Panc1 (cell line): ENCODE results near the gene LENG8. TPM values are rescaled to one million over a fixed set of nuclear protein-coding genes. Genes with fewer than 3 reads are reported as not detected.

Experiments
- ATAC-seq: fragments of 200-7000 bp; cut with Tn5 transposase; 2 replicates; pipeline ENCODE4 v1.9.1; 2020; ENCODE audit warnings: mild to moderate bottlenecking, moderate library complexity
- BruUV-seq: library from RNA; stranded (reverse); fragments of 400-500 nt; replicated peaks from 2 replicates; lab custom pipeline; 2021; lab: Mats Ljungman, UMichigan
- CTCF ChIA-PET: fragments of 300-600 bp; sonication (Branson Sonifier 250); formaldehyde crosslinking; loops from one replicate; lab custom pipeline; 2022; ENCODE audit warnings: antibody characterized with exemption; lab: Charles Lee
- POLR2A ChIA-PET: fragments of 300-600 bp; sonication (Branson Sonifier 250); formaldehyde crosslinking; loops from one replicate; lab custom pipeline; 2022; ENCODE audit warnings: antibody characterized with exemption; lab: Charles Lee
- DNase-seq: peaks from one replicate; pipeline ENCODE4 v3.0.0-alpha.2; 2010; ENCODE audit warnings: low read depth, low spot score
- H3K27ac ChIP-seq: 2 replicates; pipeline ENCODE4 v1.5.1; 2011; ENCODE audit warnings: mild to moderate bottlenecking, low read length, inconsistent platforms
- H3K27me3 ChIP-seq: fragments of 200-500 bp; sonication (Bioruptor generic); 2 replicates; pipeline ENCODE4 v1.6.0; 2014; ENCODE audit warnings: low read length, inconsistent platforms; ENCODE audit not compliant: control insufficient read depth, insufficient read depth
- H3K36me3 ChIP-seq: fragments of 200-500 bp; sonication (Bioruptor generic); 2 replicates; pipeline ENCODE4 v1.5.1; 2014; ENCODE audit warnings: inconsistent platforms, mild to moderate bottlenecking, low read length, moderate library complexity; ENCODE audit not compliant: control insufficient read depth, insufficient read depth
- H3K4me1 ChIP-seq: 2 replicates; pipeline ENCODE4 v1.5.1; 2011; ENCODE audit warnings: inconsistent platforms, mild to moderate bottlenecking, low read length, moderate library complexity; ENCODE audit not compliant: control insufficient read depth, insufficient read depth
- H3K4me3 ChIP-seq, 2 experiments: 2 replicates each; pipeline ENCODE4 v1.5.1; 2011 to 2012; ENCODE audit warnings: low read depth in 2 of 2, low read length in 2 of 2, mild to moderate bottlenecking in 2 of 2, inconsistent platforms in 1 of 2, moderate library complexity in 1 of 2
- H3K9me3 ChIP-seq: fragments of 200-500 bp; sonication (Bioruptor generic); 2 replicates; pipeline ENCODE4 v1.5.1; 2014; ENCODE audit warnings: low read depth, mild to moderate bottlenecking, inconsistent platforms, low read length, moderate library complexity; ENCODE audit not compliant: control insufficient read depth, insufficient read depth
- POLR2AphosphoS5 ChIP-seq: IDR thresholded peaks from 2 replicates; pipeline ENCODE4 v1.6.1; 2012; ENCODE audit warnings: mild to moderate bottlenecking, low read depth, low read length, moderate library complexity
- SIN3A ChIP-seq: IDR thresholded peaks from 2 replicates; pipeline ENCODE4 v1.6.1; 2012; ENCODE audit warnings: low read depth, mild to moderate bottlenecking, low read length, moderate library complexity, borderline replicate concordance; ENCODE audit not compliant: insufficient read depth
- TCF7L2 ChIP-seq: IDR thresholded peaks from 2 replicates; pipeline ENCODE4 v1.6.1; 2011; ENCODE audit warnings: mild to moderate bottlenecking, low read depth, low read length, inconsistent platforms
- in situ Hi-C: cut with HindIII; loops from 2 replicates; pipeline ENCODE4 v1.10.0; 2016; ENCODE audit warnings: low sequenced_read_pairs, low pct_unique_long_range_greater_than_20kb
- intact Hi-C: fragments of 100-400 bp; cut with micrococcal nuclease; formaldehyde crosslinking; loops from one replicate; pipeline ENCODE4 v1.10.0; 2022; ENCODE audit not compliant: unreplicated experiment
- total RNA-seq: library from RNA; stranded (reverse); gene quantifications from one replicate; pipeline ENCODE4 v1.2.1, GENCODE V29; 2021; ENCODE audit not compliant: unreplicated experiment
- TF ChIP-seq, protein P1 (sequence below), 2 experiments: IDR thresholded peaks; 2 replicates each; pipeline ENCODE4 v1.6.1; 2011 to 2012; ENCODE audit warnings: low read depth in 2 of 2, control low read depth in 1 of 2, low read length in 1 of 2, mild to moderate bottlenecking in 1 of 2, moderate library complexity in 1 of 2; ENCODE audit not compliant: insufficient read depth in 1 of 2
- TF ChIP-seq, protein P2 (sequence below): fragments of 450-650 bp; IDR thresholded peaks from 2 replicates; pipeline ENCODE4 v1.5.1; 2017; ENCODE audit warnings: mild to moderate bottlenecking

LENG8 gene
- total RNA-seq, 1 experiment from 2014 or later = 268 TPM

DNA sequence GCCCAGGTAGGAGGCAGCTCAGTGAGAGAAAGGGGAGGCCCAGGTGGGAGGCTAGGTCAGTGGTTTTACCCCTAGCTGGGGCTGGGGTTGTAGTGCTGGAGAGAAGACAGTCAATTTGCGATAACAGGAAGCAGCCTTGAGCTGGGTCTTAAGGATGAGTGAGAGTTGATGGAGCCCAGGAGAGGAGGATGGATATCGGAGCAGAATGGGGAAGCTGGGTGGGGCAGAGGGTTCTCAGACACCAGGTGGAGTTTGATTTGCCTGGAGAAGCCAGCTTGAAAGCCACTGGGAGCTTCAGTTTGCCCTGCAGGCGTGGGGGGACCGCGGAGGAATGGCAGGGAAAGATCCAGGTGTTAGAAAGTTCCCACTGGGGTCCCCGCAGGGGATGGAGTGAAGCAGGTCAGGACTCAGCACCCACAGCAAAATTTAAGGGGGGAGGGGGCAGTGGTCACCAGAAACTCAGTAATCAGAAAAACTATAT, 24.9 kb downstream of the LENG8 start:
- no peak for ATAC-seq
- no peak overlapping the region for H3K27ac ChIP-seq
- POLR2A ChIA-PET = no interaction called here

DNA sequence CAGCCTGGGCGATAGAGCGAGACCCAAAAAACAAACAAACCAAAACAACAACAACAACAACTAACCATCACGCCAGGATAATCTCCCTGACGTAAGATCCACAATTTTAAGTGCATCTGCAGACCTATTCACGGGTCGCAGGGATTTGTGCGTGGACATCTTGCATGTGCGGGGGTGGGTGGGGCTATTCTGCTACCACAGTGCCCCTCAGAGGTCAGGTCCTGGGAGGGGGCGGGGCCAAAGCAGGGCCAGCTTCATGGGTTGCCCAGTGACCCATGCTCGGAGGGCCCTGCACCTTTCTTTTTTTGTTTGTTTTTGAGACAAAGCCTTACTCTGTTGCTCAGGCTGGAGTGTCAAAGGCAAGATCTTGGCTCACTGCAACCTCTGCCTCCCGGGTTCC, 26.7 kb downstream of the LENG8 start:
- H3K9me3 ChIP-seq = no peaks in the 10 kb centered on the region
- BruUV-seq = no TSS peak
- CTCF ChIA-PET = interaction anchor here (0.7 kb wide), 1 partner anchor 909 kb away, joined by 3 read pairs; the partner anchor contains the start of gene TMEM238
- peaks cover 9% of the 10 kb centered on the region for H3K4me1 ChIP-seq
- H3K36me3 ChIP-seq = no peaks in the 10 kb centered on the region
- in situ Hi-C loops = no loop called here
- ATAC-seq (no peak), DNase-seq (no peak)
- H3K27ac ChIP-seq = no peak overlapping the region
- H3K27me3 ChIP-seq = no peaks in the 10 kb centered on the region
- TF ChIP-seq SIN3A = no peak
- no peak for TF ChIP-seq POLR2AphosphoS5
- TF ChIP-seq TCF7L2 = no peak
- TF ChIP-seq, protein P1, sequence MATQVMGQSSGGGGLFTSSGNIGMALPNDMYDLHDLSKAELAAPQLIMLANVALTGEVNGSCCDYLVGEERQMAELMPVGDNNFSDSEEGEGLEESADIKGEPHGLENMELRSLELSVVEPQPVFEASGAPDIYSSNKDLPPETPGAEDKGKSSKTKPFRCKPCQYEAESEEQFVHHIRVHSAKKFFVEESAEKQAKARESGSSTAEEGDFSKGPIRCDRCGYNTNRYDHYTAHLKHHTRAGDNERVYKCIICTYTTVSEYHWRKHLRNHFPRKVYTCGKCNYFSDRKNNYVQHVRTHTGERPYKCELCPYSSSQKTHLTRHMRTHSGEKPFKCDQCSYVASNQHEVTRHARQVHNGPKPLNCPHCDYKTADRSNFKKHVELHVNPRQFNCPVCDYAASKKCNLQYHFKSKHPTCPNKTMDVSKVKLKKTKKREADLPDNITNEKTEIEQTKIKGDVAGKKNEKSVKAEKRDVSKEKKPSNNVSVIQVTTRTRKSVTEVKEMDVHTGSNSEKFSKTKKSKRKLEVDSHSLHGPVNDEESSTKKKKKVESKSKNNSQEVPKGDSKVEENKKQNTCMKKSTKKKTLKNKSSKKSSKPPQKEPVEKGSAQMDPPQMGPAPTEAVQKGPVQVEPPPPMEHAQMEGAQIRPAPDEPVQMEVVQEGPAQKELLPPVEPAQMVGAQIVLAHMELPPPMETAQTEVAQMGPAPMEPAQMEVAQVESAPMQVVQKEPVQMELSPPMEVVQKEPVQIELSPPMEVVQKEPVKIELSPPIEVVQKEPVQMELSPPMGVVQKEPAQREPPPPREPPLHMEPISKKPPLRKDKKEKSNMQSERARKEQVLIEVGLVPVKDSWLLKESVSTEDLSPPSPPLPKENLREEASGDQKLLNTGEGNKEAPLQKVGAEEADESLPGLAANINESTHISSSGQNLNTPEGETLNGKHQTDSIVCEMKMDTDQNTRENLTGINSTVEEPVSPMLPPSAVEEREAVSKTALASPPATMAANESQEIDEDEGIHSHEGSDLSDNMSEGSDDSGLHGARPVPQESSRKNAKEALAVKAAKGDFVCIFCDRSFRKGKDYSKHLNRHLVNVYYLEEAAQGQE (IDR thresholded peaks at IDR 0.05; ENCODE audit: insufficient read depth in 1 of 2, low read depth in 2 of 2, low read length in 1 of 2) = no peak
- TF ChIP-seq, protein P2, sequence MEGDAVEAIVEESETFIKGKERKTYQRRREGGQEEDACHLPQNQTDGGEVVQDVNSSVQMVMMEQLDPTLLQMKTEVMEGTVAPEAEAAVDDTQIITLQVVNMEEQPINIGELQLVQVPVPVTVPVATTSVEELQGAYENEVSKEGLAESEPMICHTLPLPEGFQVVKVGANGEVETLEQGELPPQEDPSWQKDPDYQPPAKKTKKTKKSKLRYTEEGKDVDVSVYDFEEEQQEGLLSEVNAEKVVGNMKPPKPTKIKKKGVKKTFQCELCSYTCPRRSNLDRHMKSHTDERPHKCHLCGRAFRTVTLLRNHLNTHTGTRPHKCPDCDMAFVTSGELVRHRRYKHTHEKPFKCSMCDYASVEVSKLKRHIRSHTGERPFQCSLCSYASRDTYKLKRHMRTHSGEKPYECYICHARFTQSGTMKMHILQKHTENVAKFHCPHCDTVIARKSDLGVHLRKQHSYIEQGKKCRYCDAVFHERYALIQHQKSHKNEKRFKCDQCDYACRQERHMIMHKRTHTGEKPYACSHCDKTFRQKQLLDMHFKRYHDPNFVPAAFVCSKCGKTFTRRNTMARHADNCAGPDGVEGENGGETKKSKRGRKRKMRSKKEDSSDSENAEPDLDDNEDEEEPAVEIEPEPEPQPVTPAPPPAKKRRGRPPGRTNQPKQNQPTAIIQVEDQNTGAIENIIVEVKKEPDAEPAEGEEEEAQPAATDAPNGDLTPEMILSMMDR = no peak
- no peak overlapping the region for H3K4me3 ChIP-seq
- intact Hi-C loops = no loop called here
- POLR2A ChIA-PET = no interaction called here

More for the DNA sequence above, 24.9 kb downstream of the LENG8 start:
- no peak for DNase-seq
- no TSS peak for BruUV-seq
- Histone ChIP-seq H3K27me3 (no peaks in the 10 kb centered on the region), H3K4me3 (no peak overlapping the region), H3K4me1 (peaks cover 15% of the 10 kb centered on the region), H3K36me3 (no peaks in the 10 kb centered on the region), H3K9me3 (no peaks in the 10 kb centered on the region)
- CTCF ChIA-PET = interaction anchor here (0.6 to 1.0 kb wide), 2 partner anchors 200 to 284 kb away, joined by 3 read pairs; partner anchors contain the start of gene MBOAT7
- TF ChIP-seq TCF7L2 (no peak), SIN3A (no peak), POLR2AphosphoS5 (no peak)
- TF ChIP-seq, protein P2 = no peak
- TF ChIP-seq, protein P1 (IDR thresholded peaks at IDR 0.05; ENCODE audit: insufficient read depth in 1 of 2, low read depth in 2 of 2, low read length in 1 of 2) = no peak
- in situ Hi-C loops = no loop called here
- intact Hi-C loops = no loop called here
